Stimulated activated CD4-positive, alpha-beta T cell treated with anti-CD3 and anti-CD28 coated beads, Interleukin-12 subunit alpha, Interleukin-12 subunit beta, amount 100 ng/mL, for 24 hours (primary cell): ENCODE measurements around the gene MAZ.

Source experiments
- DNase-seq, 2 experiments: peaks; one replicate each; pipeline ENCODE4 v3.0.0-alpha.2; 2020; ENCODE audit warnings: low read depth in 2 of 2

MAZ gene

GRCh38 chr16:29857133-29857760 is 50.9 kb downstream of the MAZ start:
- no peak for DNase-seq

GRCh38 chr16:29858149-29858849 is 52.0 kb downstream of the MAZ start:
- DNase-seq: no peak

GRCh38 chr16:29858974-29859373 is 52.6 kb downstream of the MAZ start:
- no peak for DNase-seq

- no peak for DNase-seq
Measured at GRCh38 chr16:29860218-29860617, 53.9 kb downstream of the MAZ start.
